Keratinocyte (primary cell): ENCODE results near the gene CFAP299. TPM values are rescaled to one million over a fixed set of nuclear protein-coding genes. Genes with fewer than 3 reads are reported as not detected.
"Not testable (repeated sequence)": the region's sequence is repeated elsewhere in the genome, so short reads cannot be mapped to it uniquely, and the experiment has no call there.

Experiments
- DNase-seq: peaks from one replicate; pipeline ENCODE4 v3.0.0-alpha.2; 2011; ENCODE audit warnings: low read depth, missing footprints, low spot score
- FAIRE-seq: peaks from 2 replicates; lab custom pipeline; 2011; peaks lifted over from hg19 to GRCh38; lab: Jason Lieb, UNC
- H2AFZ ChIP-seq: 2 replicates; pipeline ENCODE4 v1.6.0; 2012; ENCODE audit warnings: low read length, control low read depth, inconsistent platforms; ENCODE audit not compliant: control insufficient read depth
- H3K27ac ChIP-seq: 2 replicates; pipeline ENCODE4 v1.5.1; 2011; ENCODE audit warnings: low read length; ENCODE audit not compliant: control insufficient read depth, insufficient read depth
- H3K27me3 ChIP-seq: 3 replicates; pipeline ENCODE4 v1.6.0; 2011; ENCODE audit warnings: low read length; ENCODE audit not compliant: control insufficient read depth, insufficient read depth; ENCODE audit errors: extremely low read depth
- H3K36me3 ChIP-seq, 2 experiments: 2 replicates in 1 of 2; 3 replicates in 1 of 2; pipeline ENCODE4 v1.5.1; 2011; ENCODE audit warnings: low read length in 2 of 2, mild to moderate bottlenecking in 1 of 2; ENCODE audit not compliant: control insufficient read depth in 2 of 2, insufficient read depth in 2 of 2; ENCODE audit errors: extremely low read depth in 1 of 2
- H3K4me1 ChIP-seq: 3 replicates; pipeline ENCODE4 v1.5.1; 2011; ENCODE audit warnings: low read length; ENCODE audit not compliant: control insufficient read depth, insufficient read depth; ENCODE audit errors: extremely low read depth
- H3K4me2 ChIP-seq: 3 replicates; pipeline ENCODE4 v1.6.0; 2011; ENCODE audit warnings: low read depth, low read length; ENCODE audit not compliant: control insufficient read depth, insufficient read depth; ENCODE audit errors: extremely low read depth
- H3K4me3 ChIP-seq, 3 experiments: fragments of 200-600 bp in 1 of 3; sonication (generic) in 1 of 3; 2 replicates in 2 of 3; 3 replicates in 1 of 3; pipeline ENCODE4 v1.5.1; 2011 to 2016; ENCODE audit warnings: low read length in 3 of 3, mild to moderate bottlenecking in 3 of 3, control low read depth in 2 of 3, inconsistent platforms in 1 of 3, low read depth in 1 of 3, mixed read lengths in 1 of 3, mixed run types in 1 of 3, moderate library complexity in 1 of 3; ENCODE audit not compliant: control insufficient read depth in 2 of 3, insufficient read depth in 2 of 3; ENCODE audit errors: extremely low read depth in 1 of 3
- H3K79me2 ChIP-seq: 2 replicates; pipeline ENCODE4 v1.6.0; 2012; ENCODE audit warnings: low read length; ENCODE audit not compliant: control insufficient read depth, insufficient read depth
- H3K9ac ChIP-seq: 3 replicates; pipeline ENCODE4 v1.6.0; 2011; ENCODE audit warnings: low read length; ENCODE audit not compliant: control insufficient read depth, insufficient read depth; ENCODE audit errors: extremely low read depth
- H3K9me1 ChIP-seq: 3 replicates; pipeline ENCODE4 v1.6.0; 2011; ENCODE audit warnings: low read length; ENCODE audit not compliant: control insufficient read depth, insufficient read depth; ENCODE audit errors: extremely low read depth
- H3K9me3 ChIP-seq: 2 replicates; pipeline ENCODE4 v1.5.1; 2012; ENCODE audit warnings: low read depth, low read length; ENCODE audit not compliant: control insufficient read depth
- H4K20me1 ChIP-seq: 3 replicates; pipeline ENCODE4 v1.6.0; 2011; ENCODE audit warnings: low read length; ENCODE audit not compliant: control insufficient read depth, insufficient read depth; ENCODE audit errors: extremely low read depth
- EZH2 ChIP-seq: IDR thresholded peaks from one replicate; pipeline ENCODE4 v1.6.1; 2012; ENCODE audit warnings: inconsistent platforms, mild to moderate bottlenecking, low read length, moderate library complexity
- dilution Hi-C: fragments of 300-500 bp; cut with MboI; formaldehyde crosslinking; loops from one replicate; pipeline ENCODE4 v1.7.0; 2020; ENCODE audit warnings: low sequenced_read_pairs; ENCODE audit not compliant: extremely low pct_ligation_motif_present
- polyA plus RNA-seq, 5 experiments: library from polyadenylated mRNA; depleted of rRNA in 3 of 5; stranded (reverse) in 3 of 5; stranded (forward) in 1 of 5; unstranded in 1 of 5; fragments of >200 nt; gene quantifications; 1 replicate in 1 of 5; 2 replicates in 3 of 5; 3 replicates in 1 of 5; pipeline versions ENCODE4 v1.2.1 to v1.2.3, GENCODE V29; 2011 to 2012; ENCODE audit warnings: missing spikeins in 2 of 5, low read depth in 1 of 5, low replicate concordance in 1 of 5
- TF ChIP-seq, protein P1 (sequence below), 3 experiments: IDR thresholded peaks in 1 of 3; conservative IDR thresholded peaks in 1 of 3; optimal IDR thresholded peaks in 1 of 3; 2 replicates in 2 of 3; 3 replicates in 1 of 3; pipeline versions ENCODE3 to v1.5.1; 2011; ENCODE audit warnings: low read length in 3 of 3, mild to moderate bottlenecking in 3 of 3, moderate library complexity in 2 of 3, control low read depth in 1 of 3, inconsistent platforms in 1 of 3; ENCODE audit not compliant: insufficient read depth in 2 of 3; ENCODE audit errors: extremely low read depth in 1 of 3

The CFAP299 gene
- polyA plus RNA-seq, 1 donor (not counting 4 experiments of a cell fraction or from before 2014, with no cell fraction given), result 0.14 TPM

- H3K27ac ChIP-seq, result no peak overlapping the region
- H4K20me1 ChIP-seq, result no peaks in the 10 kb centered on the region
- H3K79me2 ChIP-seq, result no peaks in the 10 kb centered on the region
- no peaks in the 10 kb centered on the region for H3K9me3 ChIP-seq
- no peak overlapping the region for H2AFZ ChIP-seq
- H3K9ac ChIP-seq, result no peak overlapping the region
- FAIRE-seq (peak; percentile 13), DNase-seq (no peak)
- H3K4me2 ChIP-seq, result peak overlapping the region; percentile 92
- peaks cover 9% of the 10 kb centered on the region for H3K4me1 ChIP-seq
- no peaks in the 10 kb centered on the region for H3K9me1 ChIP-seq
- H3K4me3 ChIP-seq, result no peak overlapping the region
- TF ChIP-seq EZH2, result no peak
- TF ChIP-seq, protein P1, sequence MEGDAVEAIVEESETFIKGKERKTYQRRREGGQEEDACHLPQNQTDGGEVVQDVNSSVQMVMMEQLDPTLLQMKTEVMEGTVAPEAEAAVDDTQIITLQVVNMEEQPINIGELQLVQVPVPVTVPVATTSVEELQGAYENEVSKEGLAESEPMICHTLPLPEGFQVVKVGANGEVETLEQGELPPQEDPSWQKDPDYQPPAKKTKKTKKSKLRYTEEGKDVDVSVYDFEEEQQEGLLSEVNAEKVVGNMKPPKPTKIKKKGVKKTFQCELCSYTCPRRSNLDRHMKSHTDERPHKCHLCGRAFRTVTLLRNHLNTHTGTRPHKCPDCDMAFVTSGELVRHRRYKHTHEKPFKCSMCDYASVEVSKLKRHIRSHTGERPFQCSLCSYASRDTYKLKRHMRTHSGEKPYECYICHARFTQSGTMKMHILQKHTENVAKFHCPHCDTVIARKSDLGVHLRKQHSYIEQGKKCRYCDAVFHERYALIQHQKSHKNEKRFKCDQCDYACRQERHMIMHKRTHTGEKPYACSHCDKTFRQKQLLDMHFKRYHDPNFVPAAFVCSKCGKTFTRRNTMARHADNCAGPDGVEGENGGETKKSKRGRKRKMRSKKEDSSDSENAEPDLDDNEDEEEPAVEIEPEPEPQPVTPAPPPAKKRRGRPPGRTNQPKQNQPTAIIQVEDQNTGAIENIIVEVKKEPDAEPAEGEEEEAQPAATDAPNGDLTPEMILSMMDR (optimal IDR thresholded peaks at IDR 0.05 in 1 of 3, IDR thresholded peaks at IDR 0.05 in 1 of 3, conservative IDR thresholded peaks at IDR 0.05 in 1 of 3; ENCODE audit: extremely low read depth in 1 of 3, insufficient read depth in 2 of 3, low read length in 3 of 3), result peak; percentile 28 to 74 (median 40)
- dilution Hi-C loops, result no loop called here
- H3K36me3 ChIP-seq, result no peaks in the 10 kb centered on the region
- H3K27me3 ChIP-seq, result peaks cover 9% of the 10 kb centered on the region
Observed at GRCh38 chr4:80336582-80336981, 1.1 kb downstream of the CFAP299 start.

DNA sequence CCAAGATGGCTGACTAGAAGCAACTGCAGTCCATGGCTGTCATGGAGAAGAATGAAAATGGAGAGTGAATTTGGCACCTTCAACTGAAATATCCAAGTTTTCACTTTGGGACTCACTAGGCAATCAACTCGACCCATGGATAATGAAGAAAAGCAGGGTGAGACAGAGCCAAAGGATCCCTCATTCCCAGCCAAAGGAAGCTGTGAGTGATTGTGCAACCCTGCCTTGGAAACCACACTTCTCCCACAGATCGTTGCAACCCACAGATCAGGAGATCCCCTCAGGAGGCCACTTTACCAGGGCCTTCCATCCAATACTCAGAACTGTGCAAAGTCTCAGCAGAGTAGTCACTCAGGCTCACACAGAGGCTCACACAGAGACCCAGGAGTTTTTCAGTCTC, 4.5 kb downstream of the CFAP299 start:
- TF ChIP-seq EZH2, result no peak
- TF ChIP-seq, protein P1 (optimal IDR thresholded peaks at IDR 0.05 in 1 of 3, IDR thresholded peaks at IDR 0.05 in 1 of 3, conservative IDR thresholded peaks at IDR 0.05 in 1 of 3; ENCODE audit: extremely low read depth in 1 of 3, insufficient read depth in 2 of 3, low read length in 3 of 3), result no peak
- Histone ChIP-seq H3K4me2 (no peak overlapping the region), H3K9ac (no peak overlapping the region), H3K27ac (no peak overlapping the region), H3K79me2 (no peaks in the 10 kb centered on the region), H2AFZ (no peak overlapping the region), H3K27me3 (peaks cover 4% of the 10 kb centered on the region), H4K20me1 (no peaks in the 10 kb centered on the region), H3K9me3 (no peaks in the 10 kb centered on the region), H3K9me1 (no peaks in the 10 kb centered on the region), H3K4me3 (no peak overlapping the region), H3K4me1 (peaks cover 9% of the 10 kb centered on the region), H3K36me3 (no peaks in the 10 kb centered on the region)
- dilution Hi-C loops, result no loop called here
- DNase-seq (no peak), FAIRE-seq (no peak)

DNA sequence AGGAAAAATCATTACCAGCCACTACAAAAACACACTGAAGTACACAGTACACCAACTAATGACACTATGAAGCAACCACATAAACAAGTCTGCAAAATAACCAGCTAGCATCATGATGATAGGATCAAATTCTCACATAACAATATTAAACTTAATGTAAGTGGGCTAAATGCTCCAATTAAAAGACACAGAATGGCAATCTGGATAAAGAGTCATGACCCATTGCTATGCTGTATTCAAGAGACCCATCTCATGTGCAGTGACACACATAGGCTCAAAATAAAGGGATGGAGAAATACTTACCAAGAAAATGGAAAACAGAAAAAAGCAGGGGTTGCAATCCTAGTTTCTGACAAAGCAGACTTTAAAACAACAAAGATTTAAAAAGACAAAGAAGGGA, 7.2 kb downstream of the CFAP299 start:
- H3K9ac ChIP-seq, dilution Hi-C loops, FAIRE-seq, H3K9me3 ChIP-seq, H3K27ac ChIP-seq, H3K79me2 ChIP-seq, H3K9me1 ChIP-seq, H2AFZ ChIP-seq, H3K27me3 ChIP-seq, H3K4me3 ChIP-seq, H4K20me1 ChIP-seq, DNase-seq, H3K4me2 ChIP-seq, H3K36me3 ChIP-seq, H3K4me1 ChIP-seq: not testable (repeated sequence)
